GM21825 (cell line): ENCODE data around the gene AGPAT4.
"Not testable (repeated sequence)": the region's sequence is repeated elsewhere in the genome, so short reads cannot be mapped to it uniquely, and the experiment has no call there.

Source experiments
- ATAC-seq: cut with Tn5 transposase; IDR thresholded peaks from one replicate; pipeline ENCODE4 v1.9.1; 2021; ENCODE audit warnings: mild to moderate bottlenecking, moderate library complexity; ENCODE audit not compliant: unreplicated experiment

AGPAT4 gene

DNA sequence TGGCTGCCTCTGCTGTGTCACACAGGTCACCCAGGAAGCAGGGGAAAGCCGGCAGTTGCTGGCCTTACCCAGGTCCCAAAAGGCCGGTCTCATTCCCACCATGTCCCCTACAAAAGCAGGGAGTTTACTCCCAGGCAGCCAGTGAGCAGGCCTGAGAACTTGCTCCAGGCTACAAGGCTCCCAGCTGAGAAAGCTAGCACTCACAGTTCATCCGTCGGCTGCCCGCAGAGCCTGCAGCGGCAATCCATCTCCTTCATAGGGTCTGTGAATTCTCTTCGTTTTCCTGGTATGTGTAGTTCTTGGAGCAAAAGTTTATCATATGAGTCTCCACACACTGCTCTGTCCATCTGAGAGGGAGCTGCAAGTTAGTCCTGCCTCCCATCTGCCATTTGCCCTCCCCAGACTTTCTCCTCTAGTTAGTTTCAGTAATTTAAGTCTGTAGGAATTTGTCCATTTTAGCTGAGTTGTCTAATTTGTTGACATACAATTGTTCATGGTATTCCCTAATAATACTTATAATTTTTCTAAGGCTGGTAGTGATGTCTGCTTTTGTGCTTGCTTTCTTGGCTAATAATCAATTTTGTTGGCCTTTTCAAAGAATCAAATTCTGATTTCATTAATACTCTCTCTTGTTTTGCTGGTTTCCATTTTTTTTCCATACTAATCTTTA, 146.7 kb downstream of the AGPAT4 start:
- ATAC-seq = no peak

GRCh38 chr6:161125591-161125990, 148.3 kb downstream of the AGPAT4 start:
- no peak for ATAC-seq

DNA sequence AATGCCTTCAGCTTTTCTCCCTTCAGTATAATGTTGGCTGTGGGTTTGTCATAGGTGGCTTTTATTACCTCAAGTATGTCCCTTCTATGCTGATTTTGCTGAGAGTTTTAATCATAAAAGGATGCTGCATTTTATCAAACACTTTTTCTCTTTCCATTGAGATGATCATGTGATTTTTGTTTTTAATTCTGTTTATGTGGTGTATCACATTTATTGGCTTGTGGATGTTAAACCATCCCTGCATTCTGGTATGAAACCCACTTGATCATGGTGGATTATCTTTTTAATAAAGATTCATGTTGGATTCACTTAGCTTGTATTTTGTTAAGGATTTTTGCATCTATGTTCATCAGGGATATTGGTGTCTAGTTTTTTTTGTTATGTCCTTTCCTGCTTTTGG, 150.5 kb downstream of the AGPAT4 start:
- not testable (repeated sequence) for ATAC-seq

GRCh38 chr6:161117942-161118341, 155.9 kb downstream of the AGPAT4 start:
- ATAC-seq = no peak

GRCh38 chr6:161117308-161117707, 156.6 kb downstream of the AGPAT4 start:
- no peak for ATAC-seq

- no peak for ATAC-seq
Observed at GRCh38 chr6:161116554-161116953, 157.3 kb downstream of the AGPAT4 start.

- no peak for ATAC-seq
Observed at GRCh38 chr6:161115468-161115867, 158.4 kb downstream of the AGPAT4 start.

DNA sequence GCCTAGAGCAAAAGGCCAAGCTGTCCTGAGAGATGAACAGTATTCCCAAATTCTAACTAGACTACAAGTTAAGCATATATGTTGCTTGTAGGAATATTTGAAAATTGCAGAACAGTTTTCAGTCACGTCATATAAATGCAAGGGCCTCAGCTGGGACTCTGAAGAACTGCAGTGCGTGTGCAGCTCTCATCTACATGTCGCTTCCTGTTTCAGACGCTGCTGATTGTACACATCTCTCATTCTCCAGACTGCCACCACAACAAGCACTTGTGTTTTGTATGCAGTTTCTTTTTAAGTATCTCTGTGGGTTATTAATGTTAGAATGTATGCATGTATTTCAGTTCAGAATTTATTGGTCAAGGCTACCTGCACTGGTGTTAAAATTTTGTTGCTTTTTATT, 162.6 kb downstream of the AGPAT4 start:
- ATAC-seq = no peak

GRCh38 chr6:161110028-161110779, 163.7 kb downstream of the AGPAT4 start:
- no peak for ATAC-seq

- ATAC-seq = no peak
Observed at GRCh38 chr6:161109366-161109765, 164.5 kb downstream of the AGPAT4 start.

DNA sequence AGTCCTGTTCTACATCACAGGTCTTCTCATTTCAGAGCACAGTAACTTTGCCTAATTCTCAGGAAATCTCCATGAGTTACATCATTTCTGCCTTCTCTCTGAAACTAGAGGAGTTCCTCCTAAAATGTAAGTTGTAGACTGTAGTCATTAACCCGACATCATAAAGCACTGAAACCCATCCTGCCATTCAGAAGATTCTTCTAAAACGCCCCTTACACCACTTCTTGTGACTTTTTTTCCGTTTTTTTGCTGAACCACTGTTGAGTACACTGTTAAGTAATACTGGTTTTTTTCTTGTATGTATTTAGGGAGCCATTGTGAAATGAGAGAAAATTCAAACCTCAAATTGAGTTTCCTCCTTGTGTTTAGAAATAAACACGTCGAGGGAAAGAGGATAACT, 164.9 kb downstream of the AGPAT4 start:
- no peak for ATAC-seq

DNA sequence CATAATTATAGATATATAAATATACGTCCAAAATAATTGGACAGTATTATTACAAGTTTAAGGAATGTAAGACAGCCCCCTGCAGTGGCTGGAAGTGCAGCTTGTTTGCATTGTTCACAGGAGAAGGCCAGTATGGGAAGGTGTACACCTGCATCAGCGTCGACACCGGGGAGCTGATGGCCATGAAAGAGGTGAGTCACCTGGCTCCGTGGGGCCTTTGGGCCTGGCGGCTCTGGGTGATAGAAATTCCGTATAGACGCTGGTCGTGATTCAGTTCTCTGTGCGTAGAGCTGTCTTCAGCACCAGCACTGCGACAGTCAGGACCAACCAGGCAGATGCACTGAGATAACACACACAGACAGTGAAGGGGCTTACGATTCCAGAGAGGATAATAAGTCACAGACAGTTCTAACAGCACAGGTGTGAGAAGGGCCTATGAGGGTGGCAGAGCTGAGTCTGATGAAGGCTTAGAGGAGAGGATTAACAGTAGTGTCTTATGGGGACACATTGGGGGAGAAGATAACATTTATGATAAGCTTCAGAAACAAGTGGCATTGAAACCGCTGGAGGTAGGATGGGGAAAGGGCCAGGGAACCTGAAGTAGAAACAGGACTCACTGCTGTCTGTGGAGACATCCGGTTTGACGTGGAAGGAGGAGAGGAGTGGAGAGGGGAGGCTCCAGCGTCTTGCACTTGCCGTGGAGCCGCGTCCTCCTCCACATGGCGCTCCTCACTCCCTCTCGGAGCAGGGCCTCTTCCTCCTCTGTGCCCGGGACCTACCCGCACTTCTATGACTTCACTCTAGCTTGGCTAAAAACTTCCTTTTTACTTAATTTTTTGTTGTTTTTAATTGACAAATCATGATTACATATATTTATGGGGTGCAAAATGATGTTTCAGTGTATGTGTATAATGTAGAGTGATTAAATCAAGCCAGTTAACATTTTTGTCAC, 165.8 kb downstream of the AGPAT4 start:
- no peak for ATAC-seq

GRCh38 chr6:161105408-161105807, 168.5 kb downstream of the AGPAT4 start:
- no peak for ATAC-seq

- ATAC-seq = no peak
Observed at GRCh38 chr6:161104966-161105365, 168.9 kb downstream of the AGPAT4 start.

GRCh38 chr6:161103475-161103874, 170.4 kb downstream of the AGPAT4 start:
- no peak for ATAC-seq

DNA sequence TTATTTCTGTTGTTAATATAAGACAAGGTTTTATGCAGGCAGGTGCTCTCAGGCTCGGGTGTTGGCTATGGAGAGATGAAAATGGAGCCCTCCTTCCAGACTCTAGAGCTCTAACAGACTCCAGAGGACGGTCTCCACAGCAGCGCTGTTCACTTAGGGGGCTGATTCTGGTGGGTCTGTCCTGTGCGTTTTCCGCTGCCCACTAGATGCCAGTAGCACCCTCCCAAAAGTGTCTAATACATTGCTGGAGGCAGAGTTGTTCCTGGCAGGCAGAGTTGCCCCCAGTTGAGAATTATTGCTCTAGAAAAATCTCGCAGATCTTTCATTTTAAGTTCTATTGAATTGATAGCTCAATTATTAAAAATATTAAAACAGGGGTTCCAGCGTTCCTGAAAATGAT, 172.3 kb downstream of the AGPAT4 start:
- ATAC-seq = no peak

DNA sequence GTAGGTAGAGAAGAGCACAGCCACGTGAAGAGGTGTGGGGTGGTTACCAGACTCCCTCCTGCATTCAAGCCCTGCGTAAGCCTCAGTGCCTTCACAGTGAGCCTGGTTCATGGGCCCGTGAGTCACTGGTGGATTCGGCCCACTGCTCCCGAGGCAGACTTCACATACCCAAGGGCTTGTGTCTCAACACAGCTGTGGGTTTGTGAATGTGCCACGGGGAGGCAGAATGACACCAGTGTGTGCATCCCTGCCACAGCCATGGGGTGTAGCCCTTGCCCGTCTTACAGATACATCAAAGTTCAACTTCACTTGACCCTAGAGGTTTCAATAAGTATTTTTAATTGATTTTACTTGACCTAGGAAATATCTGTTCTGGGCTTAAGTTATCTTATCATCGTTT, 173.8 kb downstream of the AGPAT4 start:
- no peak for ATAC-seq

GRCh38 chr6:161095916-161096315, 177.9 kb downstream of the AGPAT4 start:
- no peak for ATAC-seq

- no peak for ATAC-seq
Observed at GRCh38 chr6:161094955-161095354, 178.9 kb downstream of the AGPAT4 start.

GRCh38 chr6:161091972-161092701, 181.7 kb downstream of the AGPAT4 start:
- no peak for ATAC-seq

DNA sequence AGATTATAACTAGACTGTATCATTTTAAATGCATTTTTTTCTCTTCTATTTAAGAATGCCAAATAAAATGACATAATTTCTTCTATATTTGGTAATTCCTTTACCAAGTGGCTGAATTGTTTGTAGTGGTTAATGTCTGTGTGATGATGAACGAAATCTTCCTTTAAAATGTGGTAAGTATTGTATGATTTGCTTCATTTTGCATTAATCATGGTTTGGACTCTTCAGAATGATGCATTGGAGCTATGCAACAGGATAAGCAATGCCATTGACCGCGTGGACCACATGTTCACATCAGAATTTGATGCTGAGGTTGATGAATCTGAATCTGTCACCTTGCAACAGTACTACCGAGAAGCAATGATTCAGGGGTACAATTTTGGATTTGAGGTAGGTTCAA, 182.7 kb downstream of the AGPAT4 start:
- ATAC-seq = no peak
